Measurements from ENCODE around the gene LFNG.

DNA sequence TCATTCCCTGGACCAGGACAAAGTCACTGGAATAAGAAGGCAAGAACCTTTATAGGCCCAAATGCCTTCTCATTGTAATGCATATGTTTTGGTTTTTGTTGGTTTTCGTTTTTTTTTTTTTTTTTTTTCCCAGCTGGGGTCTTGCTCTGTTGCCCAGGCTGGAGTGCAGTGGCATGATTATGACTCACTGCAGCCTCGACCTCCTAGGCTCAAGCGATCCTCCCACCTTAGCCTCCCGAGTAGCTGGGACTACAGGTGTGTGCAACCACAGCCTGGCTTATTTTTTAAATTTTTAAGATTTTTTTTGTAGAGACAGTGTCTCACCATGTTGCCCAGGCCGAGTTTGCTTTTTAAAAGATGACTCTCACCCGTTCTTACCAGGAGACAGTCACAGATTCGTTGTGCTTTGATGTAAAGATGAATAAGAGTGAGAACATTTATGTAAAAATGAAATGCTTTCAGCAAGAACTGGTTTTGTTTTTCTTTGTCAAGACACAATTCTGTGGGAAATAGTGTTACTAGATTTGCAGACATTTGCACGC is 46.8 kb downstream of the LFNG start:
- TF ChIP-seq EZH2 (IDR thresholded peaks at IDR 0.05) (no peak), EZH2phosphoT487 (IDR thresholded peaks at IDR 0.05) (no peak)
- TF ChIP-seq, protein P1, sequence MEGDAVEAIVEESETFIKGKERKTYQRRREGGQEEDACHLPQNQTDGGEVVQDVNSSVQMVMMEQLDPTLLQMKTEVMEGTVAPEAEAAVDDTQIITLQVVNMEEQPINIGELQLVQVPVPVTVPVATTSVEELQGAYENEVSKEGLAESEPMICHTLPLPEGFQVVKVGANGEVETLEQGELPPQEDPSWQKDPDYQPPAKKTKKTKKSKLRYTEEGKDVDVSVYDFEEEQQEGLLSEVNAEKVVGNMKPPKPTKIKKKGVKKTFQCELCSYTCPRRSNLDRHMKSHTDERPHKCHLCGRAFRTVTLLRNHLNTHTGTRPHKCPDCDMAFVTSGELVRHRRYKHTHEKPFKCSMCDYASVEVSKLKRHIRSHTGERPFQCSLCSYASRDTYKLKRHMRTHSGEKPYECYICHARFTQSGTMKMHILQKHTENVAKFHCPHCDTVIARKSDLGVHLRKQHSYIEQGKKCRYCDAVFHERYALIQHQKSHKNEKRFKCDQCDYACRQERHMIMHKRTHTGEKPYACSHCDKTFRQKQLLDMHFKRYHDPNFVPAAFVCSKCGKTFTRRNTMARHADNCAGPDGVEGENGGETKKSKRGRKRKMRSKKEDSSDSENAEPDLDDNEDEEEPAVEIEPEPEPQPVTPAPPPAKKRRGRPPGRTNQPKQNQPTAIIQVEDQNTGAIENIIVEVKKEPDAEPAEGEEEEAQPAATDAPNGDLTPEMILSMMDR (IDR thresholded peaks at IDR 0.05), result no peak

Data from neural progenitor cell (in vitro differentiated cells).